ENCODE data around the gene TLCD1.

The TLCD1 gene

GRCh38 chr17:28705074-28705659 is 20.9 kb downstream of the TLCD1 start:
- TF ChIP-seq GATA1 (IDR thresholded peaks at IDR 0.05; ENCODE audit: low read depth, low read length): no peak
- TF ChIP-seq POLR2A (IDR thresholded peaks at IDR 0.05; ENCODE audit: low read length): no peak
- DNase-seq: no peak

- DNase-seq: no peak
- TF ChIP-seq POLR2A (IDR thresholded peaks at IDR 0.05; ENCODE audit: low read length) (no peak), GATA1 (IDR thresholded peaks at IDR 0.05; ENCODE audit: low read depth, low read length) (no peak)
Measured at GRCh38 chr17:28704219-28704858, 21.7 kb downstream of the TLCD1 start.

DNA sequence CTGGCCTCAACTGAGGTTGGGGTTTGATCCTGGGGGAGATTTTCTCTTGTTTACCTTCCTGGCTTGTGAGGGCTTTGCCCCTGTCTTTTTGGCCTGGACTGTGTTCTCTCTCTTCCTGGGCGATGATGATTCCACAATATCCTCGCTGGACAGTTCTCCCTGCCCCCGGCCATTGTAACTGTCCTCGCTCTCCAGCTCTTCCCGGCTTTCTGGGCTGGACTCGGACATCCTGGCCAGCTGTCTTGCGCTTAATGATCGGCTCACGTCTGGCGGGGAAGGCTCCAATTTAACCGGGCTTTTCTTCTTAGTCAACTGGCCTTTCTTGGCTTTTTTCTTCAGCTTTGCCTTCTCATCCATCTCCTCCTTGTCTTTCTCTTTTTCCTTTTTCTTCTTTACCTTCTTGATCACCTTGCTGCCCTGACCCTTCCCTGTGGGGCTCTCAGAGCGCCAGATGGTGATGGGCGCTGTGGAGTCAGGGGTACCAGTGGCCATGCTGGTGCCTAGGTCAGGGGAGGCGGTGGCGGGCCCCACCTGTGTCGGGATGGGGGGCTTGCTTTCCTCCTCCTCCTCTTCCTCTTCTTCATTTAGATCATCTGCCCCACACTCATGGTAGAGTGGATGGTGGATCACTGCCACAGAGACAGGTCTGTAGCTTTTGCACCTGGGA is 22.3 kb downstream of the TLCD1 start:
- no peak for DNase-seq
- TF ChIP-seq POLR2A (IDR thresholded peaks at IDR 0.05; ENCODE audit: low read length) (no peak), GATA1 (IDR thresholded peaks at IDR 0.05; ENCODE audit: low read depth, low read length) (no peak)

DNA sequence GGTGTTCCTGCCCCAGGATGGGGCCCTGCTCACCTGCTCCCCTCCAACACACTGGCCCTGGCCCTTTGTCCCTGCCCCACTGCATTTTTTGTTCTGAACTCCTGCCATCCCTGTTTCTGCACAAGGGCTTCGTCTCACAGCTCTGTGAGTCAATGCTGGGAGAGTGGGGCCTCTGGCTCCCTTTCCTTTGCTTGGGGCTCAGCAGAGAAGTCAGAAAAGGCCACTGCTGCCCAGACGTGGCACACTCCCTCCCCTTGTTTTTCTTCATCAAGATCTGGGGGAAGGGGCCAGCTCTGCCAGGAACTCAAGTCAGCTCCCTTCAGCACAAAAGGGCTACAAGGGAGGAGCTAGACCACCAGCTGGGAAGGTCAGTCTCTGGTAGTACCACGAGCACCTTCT is 23.3 kb downstream of the TLCD1 start:
- TF ChIP-seq POLR2A (IDR thresholded peaks at IDR 0.05; ENCODE audit: low read length) (no peak), GATA1 (IDR thresholded peaks at IDR 0.05; ENCODE audit: low read depth, low read length) (no peak)
- no peak for DNase-seq

DNA sequence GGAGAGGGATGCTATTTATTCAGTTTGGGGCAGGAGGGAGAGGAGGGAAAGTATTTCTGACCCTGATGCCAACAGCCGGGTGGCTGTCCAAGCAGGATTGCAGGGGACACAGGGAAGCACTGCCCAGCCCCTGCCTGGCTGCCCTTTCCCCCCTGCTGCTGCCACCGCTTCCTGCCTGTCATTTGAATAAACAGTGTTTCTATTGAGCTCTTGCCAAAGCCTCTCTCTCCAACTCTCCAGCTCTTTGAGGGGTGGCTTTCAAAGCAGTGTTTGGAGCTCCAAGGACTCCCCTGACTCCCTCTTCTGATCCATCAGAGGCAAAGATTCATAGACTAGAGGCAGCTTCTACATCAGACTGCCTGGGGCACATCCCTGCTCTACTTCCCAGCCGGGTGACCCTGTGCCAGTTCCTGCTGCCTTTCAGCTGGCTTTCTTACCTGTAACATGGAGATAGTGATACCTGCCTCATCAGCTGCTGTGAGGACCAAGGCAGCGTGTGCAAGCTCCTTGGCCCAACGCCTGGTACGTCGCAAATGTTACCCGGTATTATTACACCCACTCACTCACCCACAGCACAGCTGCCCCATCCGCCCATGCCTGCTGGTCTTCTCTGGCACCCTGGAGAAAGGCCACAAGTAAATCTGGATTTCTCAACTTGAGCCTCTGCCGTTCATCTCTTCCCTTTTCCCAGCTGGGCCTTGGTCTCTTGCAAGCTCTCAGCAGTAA is 23.8 kb downstream of the TLCD1 start:
- no peak for DNase-seq
- no peak for TF ChIP-seq POLR2A (IDR thresholded peaks at IDR 0.05; ENCODE audit: low read length)
- TF ChIP-seq GATA1 (IDR thresholded peaks at IDR 0.05; ENCODE audit: low read depth, low read length): no peak

- no peak for TF ChIP-seq GATA1 (IDR thresholded peaks at IDR 0.05; ENCODE audit: low read depth, low read length)
- no peak for TF ChIP-seq POLR2A (IDR thresholded peaks at IDR 0.05; ENCODE audit: low read length)
- DNase-seq: no peak
Measured at GRCh38 chr17:28700830-28701492, 25.1 kb downstream of the TLCD1 start.

DNA sequence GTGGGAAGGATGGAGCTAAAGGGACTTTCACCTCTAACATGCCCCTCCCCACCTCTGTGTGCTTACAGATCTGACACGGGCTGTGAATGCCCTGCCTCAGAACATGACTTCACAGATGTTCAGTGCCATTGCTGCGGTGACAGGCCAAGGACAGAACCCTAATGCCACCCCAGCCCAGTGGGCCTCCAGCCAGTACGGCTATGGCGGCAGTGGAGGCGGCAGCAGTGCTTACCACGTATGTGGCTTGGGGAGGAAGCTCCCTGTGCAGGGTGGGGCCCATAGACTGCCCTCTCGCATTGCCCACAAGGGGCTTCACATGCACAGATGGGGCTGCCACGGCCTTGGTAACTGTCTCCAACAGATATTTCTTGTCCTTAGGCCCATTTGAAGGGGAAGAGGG is 25.8 kb downstream of the TLCD1 start:
- no peak for DNase-seq
- TF ChIP-seq GATA1 (IDR thresholded peaks at IDR 0.05; ENCODE audit: low read depth, low read length) (no peak), POLR2A (IDR thresholded peaks at IDR 0.05; ENCODE audit: low read length) (no peak)

GRCh38 chr17:28698253-28698941 is 27.6 kb downstream of the TLCD1 start:
- DNase-seq: peak in 1 of 2 experiments; percentile 26

DNA sequence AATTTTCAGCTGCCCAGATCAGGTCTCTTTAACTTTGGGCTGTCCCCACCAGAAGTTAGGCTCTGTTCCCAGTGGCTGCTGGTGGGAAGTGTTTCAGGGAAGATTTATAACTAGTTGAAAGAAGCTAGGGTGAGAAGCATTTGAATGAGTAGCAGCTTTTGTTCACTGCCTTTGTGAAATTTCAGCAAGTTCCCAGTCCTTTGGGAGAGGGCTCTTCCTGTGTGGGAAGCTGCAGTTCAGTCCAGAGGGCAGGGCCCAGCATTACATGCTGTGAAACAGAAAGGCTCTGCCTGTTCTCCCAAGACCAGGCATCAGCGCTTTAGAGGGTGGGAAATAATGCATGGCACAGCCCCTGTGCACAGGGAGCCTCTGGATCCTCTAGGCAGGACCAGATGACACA is 32.2 kb downstream of the TLCD1 start:
- no peak for DNase-seq
- no peak for TF ChIP-seq GATA1 (IDR thresholded peaks at IDR 0.05; ENCODE audit: low read depth, low read length)
- no peak for TF ChIP-seq POLR2A (IDR thresholded peaks at IDR 0.05; ENCODE audit: low read length)

More at GRCh38 chr17:28698253-28698941, 27.6 kb downstream of the TLCD1 start:
- TF ChIP-seq GATA1 (IDR thresholded peaks at IDR 0.05; ENCODE audit: low read depth, low read length): no peak
- TF ChIP-seq POLR2A (IDR thresholded peaks at IDR 0.05; ENCODE audit: low read length): no peak

DNA sequence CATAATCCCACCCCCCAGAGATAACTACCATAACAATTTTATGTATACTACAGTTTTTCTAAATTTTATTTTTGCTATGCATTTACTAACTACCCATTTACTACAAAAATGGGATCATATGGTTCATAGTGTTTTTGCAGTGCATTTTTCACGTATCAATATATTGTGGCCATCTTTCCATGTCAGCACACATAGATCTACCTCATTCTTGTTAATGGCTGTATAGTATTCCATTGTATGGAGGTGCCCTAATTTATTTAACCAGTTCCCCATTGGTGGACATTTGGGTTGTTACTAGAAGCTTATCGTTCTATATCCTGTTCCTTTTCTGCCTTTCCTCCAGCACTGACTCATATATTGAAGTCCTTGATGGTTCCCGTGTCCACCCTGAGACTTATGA is 37.0 kb downstream of the TLCD1 start:
- DNase-seq: no peak
- TF ChIP-seq POLR2A (IDR thresholded peaks at IDR 0.05; ENCODE audit: low read length) (no peak), GATA1 (IDR thresholded peaks at IDR 0.05; ENCODE audit: low read depth, low read length) (no peak)

DNA sequence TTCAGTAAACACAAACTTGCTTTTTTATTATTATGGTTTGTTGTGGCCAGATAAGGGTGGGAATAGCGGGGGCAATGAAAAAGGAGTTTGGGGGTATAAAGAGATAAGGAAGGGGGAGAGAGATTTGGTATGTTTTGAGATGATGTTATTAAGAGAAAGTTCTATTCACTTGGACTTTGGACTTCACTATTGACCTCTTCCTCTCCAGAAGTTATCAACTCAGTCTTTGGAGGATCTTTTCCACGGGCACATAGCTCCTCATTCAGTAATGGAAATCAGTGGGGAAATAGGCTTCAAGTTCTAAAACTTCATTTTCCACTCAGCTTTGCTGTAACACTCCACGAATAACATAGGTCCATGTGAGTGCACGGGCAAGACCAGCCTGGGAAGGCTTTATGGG is 37.6 kb downstream of the TLCD1 start:
- DNase-seq: no peak
- TF ChIP-seq GATA1 (IDR thresholded peaks at IDR 0.05; ENCODE audit: low read depth, low read length) (no peak), POLR2A (IDR thresholded peaks at IDR 0.05; ENCODE audit: low read length) (no peak)

DNA sequence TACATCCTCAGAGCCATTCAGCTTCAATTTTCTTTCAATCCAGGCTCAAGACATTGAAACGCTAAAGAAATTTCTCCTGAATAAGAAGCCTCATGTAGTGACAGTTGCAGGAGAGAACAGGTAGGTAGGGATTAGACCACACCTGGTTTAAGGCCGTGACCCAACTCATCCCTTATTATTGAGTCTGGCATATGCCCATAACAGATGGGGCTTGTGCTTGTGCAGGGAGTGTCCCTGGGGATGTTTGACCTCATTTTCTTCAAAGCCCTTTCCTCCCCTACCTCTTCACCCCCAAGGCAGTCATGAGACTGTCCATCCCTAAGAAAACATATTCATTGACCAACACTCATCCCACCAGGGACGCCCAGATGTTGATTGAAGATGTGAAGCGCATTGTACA is 39.7 kb downstream of the TLCD1 start:
- no peak for DNase-seq
- TF ChIP-seq POLR2A (IDR thresholded peaks at IDR 0.05; ENCODE audit: low read length) (no peak), GATA1 (IDR thresholded peaks at IDR 0.05; ENCODE audit: low read depth, low read length) (no peak)

- DNase-seq: no peak
- no peak for TF ChIP-seq GATA1 (IDR thresholded peaks at IDR 0.05; ENCODE audit: low read depth, low read length)
- TF ChIP-seq POLR2A (IDR thresholded peaks at IDR 0.05; ENCODE audit: low read length): no peak
Measured at GRCh38 chr17:28685366-28685765, 40.7 kb downstream of the TLCD1 start.
